Measurements from ENCODE around the gene SS18L1.

- no peak for TF ChIP-seq CTCF (conservative IDR thresholded peaks at IDR 0.05; ENCODE audit: low read depth in 2 of 2)
- TF ChIP-seq POLR2AphosphoS5 (IDR thresholded peaks at IDR 0.05; ENCODE audit: low read depth), result no peak
- no peak for TF ChIP-seq CREB1 (CRISPR knock-in tag; IDR thresholded peaks at IDR 0.05; ENCODE audit: low read depth)
- TF ChIP-seq EZH2 (IDR thresholded peaks at IDR 0.05; ENCODE audit: low read depth, unreplicated experiment), result no peak
- no peak for TF ChIP-seq EZH2phosphoT487 (IDR thresholded peaks at IDR 0.05; ENCODE audit: unreplicated experiment)
- TF ChIP-seq ETS1 (IDR thresholded peaks at IDR 0.05), result no peak
- no peak for TF ChIP-seq NANOG (IDR thresholded peaks at IDR 0.05; ENCODE audit: borderline replicate concordance)
- no peak for TF ChIP-seq STAT1 (IDR thresholded peaks at IDR 0.05; ENCODE audit: unreplicated experiment)
- no peak for TF ChIP-seq REST (IDR thresholded peaks at IDR 0.05; ENCODE audit: unreplicated experiment)
- TF ChIP-seq ZNF331 (CRISPR knock-in tag; IDR thresholded peaks at IDR 0.05; ENCODE audit: low read depth), result no peak
- TF ChIP-seq JUNB (IDR thresholded peaks at IDR 0.05; ENCODE audit: unreplicated experiment), result no peak
- TF ChIP-seq ZNF462 (CRISPR knock-in tag; IDR thresholded peaks at IDR 0.05), result no peak
- TF ChIP-seq ZNF114 (CRISPR knock-in tag; IDR thresholded peaks at IDR 0.05), result no peak
These were observed 52.2 kb downstream of the SS18L1 start for GRCh38 chr20:62195736-62196135.
